Globus pallidus (tissue), 1 donor: Measurements from ENCODE around the gene NFIA.
A peak's percentile ranks its signal among the peaks of the same experiment; 100 is the strongest.

Experiments used
- DNase-seq: peaks from one replicate; pipeline ENCODE4 v3.0.0-alpha.2; 2015; ENCODE audit warnings: low spot score

NFIA gene

GRCh38 chr1:61247051-61247825 lies 164.9 kb downstream of the NFIA start:
- DNase-seq, result no peak

- DNase-seq, result no peak
Measured at GRCh38 chr1:61247881-61248752, 165.8 kb downstream of the NFIA start.

GRCh38 chr1:61250933-61251332 lies 168.6 kb downstream of the NFIA start:
- DNase-seq, result no peak

- DNase-seq, result peak; percentile 84
Measured at GRCh38 chr1:61253059-61253735, 170.8 kb downstream of the NFIA start.

- no peak for DNase-seq
Measured at GRCh38 chr1:61253912-61254633, 171.7 kb downstream of the NFIA start.

GRCh38 chr1:61254634-61255357 lies 172.4 kb downstream of the NFIA start:
- DNase-seq, result peak; percentile 58

- DNase-seq, result no peak
Measured at GRCh38 chr1:61255358-61255703, 173.0 kb downstream of the NFIA start.

GRCh38 chr1:61259379-61260148 lies 177.2 kb downstream of the NFIA start:
- no peak for DNase-seq

- DNase-seq, result no peak
Measured at GRCh38 chr1:61260171-61260570, 177.8 kb downstream of the NFIA start.

- no peak for DNase-seq
Measured at GRCh38 chr1:61261595-61261994, 179.2 kb downstream of the NFIA start.

- no peak for DNase-seq
Measured at GRCh38 chr1:61263905-61264824, 181.8 kb downstream of the NFIA start.

GRCh38 chr1:61264825-61265242 lies 182.5 kb downstream of the NFIA start:
- DNase-seq, result no peak

GRCh38 chr1:61265665-61266064 lies 183.3 kb downstream of the NFIA start:
- DNase-seq, result no peak

GRCh38 chr1:61266738-61267137 lies 184.4 kb downstream of the NFIA start:
- DNase-seq, result no peak

- DNase-seq, result peak; percentile 92
Measured at GRCh38 chr1:61268546-61269240, 186.3 kb downstream of the NFIA start.

GRCh38 chr1:61269602-61270001 lies 187.2 kb downstream of the NFIA start:
- DNase-seq, result peak; percentile 69

GRCh38 chr1:61270107-61270506 lies 187.7 kb downstream of the NFIA start:
- DNase-seq, result no peak

GRCh38 chr1:61270761-61271411 lies 188.5 kb downstream of the NFIA start:
- DNase-seq, result no peak
